ENCODE measurements around the gene TIMM29.

Gene TIMM29

GRCh38 chr19:10975374-10976130 lies 46.9 kb downstream of the TIMM29 start:
- no peak for DNase-seq
- Histone ChIP-seq H3K4me3 (ENCODE audit: low read length) (no peak overlapping the region), H2AFZ (ENCODE audit: low read length) (no peak overlapping the region), H3K27ac (ENCODE audit: low read length) (no peak overlapping the region), H4K20me1 (ENCODE audit: insufficient read depth, low read length) (peaks cover 9% of the 10 kb centered on the region; the same call in 1 of the 2 replicates), H3K79me2 (ENCODE audit: low read length) (peaks cover 86% of the 10 kb centered on the region), H3K4me2 (ENCODE audit: low read depth, low read length) (no peak overlapping the region), H3F3A (ENCODE audit: insufficient read depth, low read length) (peaks cover 18% of the 10 kb centered on the region), H3K9me2 (replicated peaks; ENCODE audit: insufficient read depth, low read length) (no peaks in the 10 kb centered on the region), H3K27me3 (replicated peaks; ENCODE audit: insufficient read depth, low read length) (no peaks in the 10 kb centered on the region), H3K9me3 (replicated peaks; ENCODE audit: insufficient read depth, low read length) (no peaks in the 10 kb centered on the region), H3K9ac (ENCODE audit: low read length) (no peak overlapping the region), H3K4me1 (ENCODE audit: low read length) (peaks cover 23% of the 10 kb centered on the region), H3K36me3 (replicated peaks; ENCODE audit: insufficient read depth, low read length) (no peaks in the 10 kb centered on the region)
- no peak for TF ChIP-seq EZH2phosphoT487 (IDR thresholded peaks at IDR 0.05; ENCODE audit: low read length)
- no peak for TF ChIP-seq EZH2 (optimal IDR thresholded peaks at IDR 0.05; ENCODE audit: low read depth, low read length)
- TF ChIP-seq CTCF (IDR thresholded peaks at IDR 0.05; ENCODE audit: low read length), result no peak

- Histone ChIP-seq H3K4me1 (ENCODE audit: low read length) (peaks cover 30% of the 10 kb centered on the region), H3K4me3 (ENCODE audit: low read length) (no peak overlapping the region), H3F3A (ENCODE audit: insufficient read depth, low read length) (peaks cover 20% of the 10 kb centered on the region), H3K27me3 (replicated peaks; ENCODE audit: insufficient read depth, low read length) (no peaks in the 10 kb centered on the region), H3K36me3 (replicated peaks; ENCODE audit: insufficient read depth, low read length) (no peaks in the 10 kb centered on the region), H3K9me3 (replicated peaks; ENCODE audit: insufficient read depth, low read length) (no peaks in the 10 kb centered on the region), H3K79me2 (ENCODE audit: low read length) (peaks cover 86% of the 10 kb centered on the region), H3K27ac (ENCODE audit: low read length) (no peak overlapping the region), H2AFZ (ENCODE audit: low read length) (no peak overlapping the region), H3K9ac (ENCODE audit: low read length) (no peak overlapping the region), H4K20me1 (ENCODE audit: insufficient read depth, low read length) (peaks cover 6% of the 10 kb centered on the region; the same call in 1 of the 2 replicates), H3K4me2 (ENCODE audit: low read depth, low read length) (no peak overlapping the region), H3K9me2 (replicated peaks; ENCODE audit: insufficient read depth, low read length) (no peaks in the 10 kb centered on the region)
- no peak for DNase-seq
- TF ChIP-seq CTCF (IDR thresholded peaks at IDR 0.05; ENCODE audit: low read length) (no peak), EZH2 (optimal IDR thresholded peaks at IDR 0.05; ENCODE audit: low read depth, low read length) (no peak), EZH2phosphoT487 (IDR thresholded peaks at IDR 0.05; ENCODE audit: low read length) (no peak)
Observed at GRCh38 chr19:10976131-10976892, 47.7 kb downstream of the TIMM29 start.

GRCh38 chr19:10977742-10978092 lies 49.1 kb downstream of the TIMM29 start:
- no peak overlapping the region for H3K27ac ChIP-seq (ENCODE audit: low read length)
- H3K79me2 ChIP-seq (ENCODE audit: low read length), result peaks cover 85% of the 10 kb centered on the region
- no peak overlapping the region for H2AFZ ChIP-seq (ENCODE audit: low read length)
- H3K9ac ChIP-seq (ENCODE audit: low read length), result no peak overlapping the region
- H3K9me3 ChIP-seq (replicated peaks; ENCODE audit: insufficient read depth, low read length), result no peaks in the 10 kb centered on the region
- peaks cover 20% of the 10 kb centered on the region for H3F3A ChIP-seq (ENCODE audit: insufficient read depth, low read length)
- no peak overlapping the region for H3K4me2 ChIP-seq (ENCODE audit: low read depth, low read length)
- TF ChIP-seq EZH2phosphoT487 (IDR thresholded peaks at IDR 0.05; ENCODE audit: low read length), result no peak
- TF ChIP-seq CTCF (IDR thresholded peaks at IDR 0.05; ENCODE audit: low read length), result no peak
- no peak for TF ChIP-seq EZH2 (optimal IDR thresholded peaks at IDR 0.05; ENCODE audit: low read depth, low read length)
- no peaks in the 10 kb centered on the region for H3K36me3 ChIP-seq (replicated peaks; ENCODE audit: insufficient read depth, low read length)
- peaks cover 34% of the 10 kb centered on the region for H3K4me1 ChIP-seq (ENCODE audit: low read length)
- H3K9me2 ChIP-seq (replicated peaks; ENCODE audit: insufficient read depth, low read length), result no peaks in the 10 kb centered on the region
- DNase-seq, result no peak
- no peaks in the 10 kb centered on the region for H3K27me3 ChIP-seq (replicated peaks; ENCODE audit: insufficient read depth, low read length)
- H4K20me1 ChIP-seq (ENCODE audit: insufficient read depth, low read length), result peaks cover 5% of the 10 kb centered on the region; the same call in 1 of the 2 replicates
- H3K4me3 ChIP-seq (ENCODE audit: low read length), result no peak overlapping the region
